K562 (cell line): ENCODE data around the gene HS3ST3A1. TPM values are rescaled to one million over a fixed set of nuclear protein-coding genes. Genes with fewer than 3 reads are reported as not detected.

ENCODE experiments used
- CBFA2T2 ChIP-seq: fragments of 450-650 bp; conservative IDR thresholded peaks from 2 replicates; pipeline ENCODE4 v1.6.1; 2017; ENCODE audit warnings: mild to moderate bottlenecking
- CHCHD3 ChIP-seq: fragments of 250-450 bp; sonication (Bioruptor Pico); IDR thresholded peaks from 2 replicates; pipeline ENCODE4 v2.1.2; 2022; ENCODE audit warnings: mild to moderate bottlenecking
- GTF2E2 ChIP-seq: fragments of 200-800 bp; sonication (Bioruptor generic); IDR thresholded peaks from 2 replicates; pipeline ENCODE4 v1.6.1; 2016; ENCODE audit warnings: missing genetic modification characterization, missing compliant biosample characterization
- HDAC1 ChIP-seq, 2 experiments: fragments of 450-650 bp; IDR thresholded peaks; 2 replicates each; pipeline ENCODE4 v1.6.1; 2016 to 2017; ENCODE audit warnings: inconsistent platforms in 1 of 2, mild to moderate bottlenecking in 1 of 2, moderate library complexity in 1 of 2
- PBX2 ChIP-seq, 2 experiments: IDR thresholded peaks in 1 of 2; conservative IDR thresholded peaks in 1 of 2; 2 replicates each; pipeline ENCODE4 v1.6.1; 2016; ENCODE audit warnings: low read depth in 2 of 2, mild to moderate bottlenecking in 1 of 2, missing compliant biosample characterization in 1 of 2, missing genetic modification characterization in 1 of 2, moderate library complexity in 1 of 2
- RBBP5 ChIP-seq: fragments of 200-600 bp; sonication (generic); IDR thresholded peaks from 2 replicates; pipeline ENCODE4 v1.6.1; 2012; ENCODE audit warnings: borderline replicate concordance, mild to moderate bottlenecking, low read length, control low read depth, inconsistent platforms; ENCODE audit not compliant: insufficient read depth, poor library complexity, severe bottlenecking
- THAP7 ChIP-seq: fragments of 250-450 bp; sonication (Bioruptor Pico); IDR thresholded peaks from 2 replicates; pipeline ENCODE4 v1.5.0; 2021
- ZBTB40 ChIP-seq, 2 experiments: fragments of 450-650 bp in 1 of 2; sonication (generic) in 1 of 2; formaldehyde crosslinking in 1 of 2; IDR thresholded peaks; 2 replicates each; pipeline versions ENCODE4 v1.7.1 to v1.9.0; 2016 to 2022; ENCODE audit warnings: inconsistent platforms in 1 of 2, mild to moderate bottlenecking in 1 of 2, missing genetic modification reagents in 1 of 2
- ZNF133 ChIP-seq: fragments of 250-450 bp; sonication (Bioruptor Pico); IDR thresholded peaks from 2 replicates; pipeline ENCODE4 v1.4.0; 2020; ENCODE audit warnings: mild to moderate bottlenecking
- ZNF174 ChIP-seq: fragments of 250-450 bp; sonication (Bioruptor Pico); IDR thresholded peaks from 2 replicates; pipeline ENCODE4 v1.4.0; 2020; ENCODE audit warnings: mild to moderate bottlenecking
- ZNF23 ChIP-seq: fragments of 250-450 bp; sonication (Bioruptor Pico); IDR thresholded peaks from 2 replicates; pipeline ENCODE4 v1.4.0; 2020; ENCODE audit warnings: mild to moderate bottlenecking
- ZNF3 ChIP-seq: fragments of 250-450 bp; sonication (Bioruptor Pico); IDR thresholded peaks from 2 replicates; pipeline ENCODE4 v1.5.0; 2021; ENCODE audit warnings: mild to moderate bottlenecking, moderate library complexity
- ZNF740 ChIP-seq, 3 experiments: fragments of 200-800 bp in 1 of 3; sonication (Bioruptor generic) in 1 of 3; sonication (generic) in 1 of 3; formaldehyde crosslinking in 1 of 3; IDR thresholded peaks; 2 replicates each; pipeline versions ENCODE4 v1.6.1 to v1.8.0; 2016 to 2022; ENCODE audit warnings: mild to moderate bottlenecking in 2 of 3, missing compliant biosample characterization in 2 of 3, missing genetic modification characterization in 2 of 3, missing genetic modification reagents in 1 of 3
- polyA plus RNA-seq, 8 experiments: library from polyadenylated mRNA; depleted of rRNA in 4 of 8; stranded (reverse) in 5 of 8; unstranded in 3 of 8; fragments of >200 nt; fragmentation: Nextera tagmentation in 2 of 8; fragmentation: Illumina TruSeq in 1 of 8; extraction: Ambion mirVana in 2 of 8; extraction: Trizol in 1 of 8; gene quantifications; 2 replicates each; pipeline versions ENCODE4 v1.2.1 to v1.2.3, GENCODE V29; 2011 to 2014; ENCODE audit warnings: inconsistent platforms in 1 of 8, missing spikeins in 1 of 8
- total RNA-seq, 7 experiments: library from RNA; depleted of rRNA in 6 of 7; stranded (reverse); fragments of >200 nt in 6 of 7; fragmentation: Illumina TruSeq in 2 of 7; extraction: Trizol in 2 of 7; gene quantifications; 2 replicates each; pipeline versions ENCODE4 v1.2.1 to v1.2.3, GENCODE V29; 2011 to 2021; ENCODE audit warnings: low replicate concordance in 1 of 7

The HS3ST3A1 gene
- total and polyA plus RNA-seq, 9 of the 15 experiments (the other 6 are each of a cell fraction or from before 2014, with no cell fraction given) = 0.25 to 14.8 (median 2.3) TPM

GRCh38 chr17:13513039-13513405 is 88.7 kb downstream of the HS3ST3A1 start (continued):
- TF ChIP-seq CBFA2T2 (no peak), CHCHD3 (CRISPR knock-in tag) (no peak), ZNF133 (CRISPR knock-in tag) (no peak), PBX2 (CRISPR knock-in tag; IDR thresholded peaks at IDR 0.05; ENCODE audit: low read depth) (no peak), PBX2 (tag; conservative IDR thresholded peaks at IDR 0.05; ENCODE audit: low read depth) (no peak), HDAC1 (IDR thresholded peaks at IDR 0.05) (peak in 1 of 2 experiments; percentile 41; a peak in 1 of 4 replicates), ZNF23 (no peak), ZNF3 (CRISPR knock-in tag) (no peak), GTF2E2 (tag) (no peak), ZNF740 (CRISPR knock-in tag; IDR thresholded peaks at IDR 0.05) (no peak), ZNF740 (tag; IDR thresholded peaks at IDR 0.05) (0 out of 4 replicates have a peak, but pooled peaks of 1 of the 2 experiments have one; percentile 14), ZNF174 (no peak), RBBP5 (peak; percentile 62), THAP7 (CRISPR knock-in tag) (no peak), ZBTB40 (IDR thresholded peaks at IDR 0.05) (no peak), ZBTB40 (CRISPR knock-in tag; IDR thresholded peaks at IDR 0.05) (no peak)
